GM21447 (cell line): ENCODE data around the gene ATG9B.

Experiments used
- ATAC-seq: cut with Tn5 transposase; IDR thresholded peaks from one replicate; pipeline ENCODE4 v1.9.1; 2021; ENCODE audit not compliant: unreplicated experiment

The ATG9B gene

DNA sequence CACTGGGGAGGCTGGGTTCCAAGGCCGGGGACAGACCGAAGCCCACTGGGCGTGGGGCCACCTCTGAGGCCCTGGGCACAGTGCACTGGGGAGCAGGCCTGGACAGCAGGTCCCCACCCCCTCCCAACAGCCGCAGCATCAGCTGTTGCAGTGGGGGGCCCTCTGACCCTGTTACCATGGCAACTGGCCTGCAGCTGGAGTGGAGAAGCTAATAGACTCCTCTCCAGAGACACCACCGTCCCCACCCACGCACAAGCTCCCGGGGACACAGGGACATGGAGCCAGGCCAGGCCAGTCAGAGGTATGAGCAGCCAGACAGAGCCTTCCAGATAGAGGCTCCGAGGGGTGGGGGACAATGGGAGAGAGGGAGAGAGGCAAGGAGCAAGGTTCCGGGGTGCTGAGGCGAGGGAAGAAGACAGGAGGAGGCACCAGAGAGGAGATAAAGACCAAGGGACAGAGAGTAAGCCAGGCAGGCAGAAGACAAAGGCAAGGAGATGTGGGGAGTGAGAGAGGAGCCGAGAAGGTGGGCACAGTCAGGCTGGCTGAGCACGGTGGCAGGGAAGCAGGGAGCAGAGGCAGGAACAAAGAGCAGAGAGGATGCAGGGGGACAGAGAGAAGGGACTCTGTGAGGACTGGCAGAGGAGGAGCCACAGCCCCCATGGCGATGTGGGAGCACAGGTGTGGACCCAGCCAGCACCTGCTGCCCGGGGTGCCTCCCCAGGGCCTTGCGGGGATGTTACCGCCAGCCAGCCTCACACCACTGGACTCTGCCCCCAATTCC is 52.9 kb downstream of the ATG9B start:
- no peak for ATAC-seq

DNA sequence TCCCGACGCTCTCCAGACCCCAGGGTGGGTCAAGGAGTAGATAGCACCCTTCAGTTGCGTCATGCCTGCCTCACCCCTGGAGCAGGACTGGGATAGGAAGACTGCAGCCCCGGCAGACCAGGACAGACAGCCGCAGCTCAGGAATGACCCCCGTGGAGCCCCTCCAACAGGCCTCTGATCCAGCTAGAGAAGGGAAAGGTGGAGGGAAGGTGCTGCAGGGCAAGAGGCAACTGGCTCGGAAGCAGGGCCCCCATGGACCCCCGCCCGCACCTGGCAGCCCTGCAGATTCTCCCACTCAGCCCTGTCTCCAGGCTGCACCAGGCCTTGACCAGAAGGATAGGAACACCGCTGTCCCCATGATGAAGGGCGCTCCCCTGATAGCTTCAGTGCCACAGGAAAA is 53.9 kb downstream of the ATG9B start:
- ATAC-seq, result no peak

DNA sequence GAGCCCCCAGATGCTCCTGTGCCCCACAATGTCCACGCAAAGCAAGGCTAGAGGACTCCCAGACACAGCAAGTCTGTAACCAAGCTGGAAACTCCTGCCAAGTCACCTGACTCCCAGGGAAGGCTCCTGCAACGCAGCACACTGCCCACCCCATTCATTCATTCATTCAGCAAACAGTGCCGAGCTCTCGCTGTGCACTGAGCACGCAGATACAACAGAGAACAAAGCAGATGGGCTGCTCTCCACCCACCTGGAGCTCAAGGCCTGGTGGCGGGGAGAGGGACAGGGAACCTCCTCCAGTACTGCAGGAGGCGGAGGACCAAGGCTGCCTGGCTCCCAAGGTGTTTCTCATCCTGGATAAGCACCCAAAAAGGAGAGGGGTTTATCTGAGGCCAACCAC is 54.8 kb downstream of the ATG9B start:
- ATAC-seq, result no peak

DNA sequence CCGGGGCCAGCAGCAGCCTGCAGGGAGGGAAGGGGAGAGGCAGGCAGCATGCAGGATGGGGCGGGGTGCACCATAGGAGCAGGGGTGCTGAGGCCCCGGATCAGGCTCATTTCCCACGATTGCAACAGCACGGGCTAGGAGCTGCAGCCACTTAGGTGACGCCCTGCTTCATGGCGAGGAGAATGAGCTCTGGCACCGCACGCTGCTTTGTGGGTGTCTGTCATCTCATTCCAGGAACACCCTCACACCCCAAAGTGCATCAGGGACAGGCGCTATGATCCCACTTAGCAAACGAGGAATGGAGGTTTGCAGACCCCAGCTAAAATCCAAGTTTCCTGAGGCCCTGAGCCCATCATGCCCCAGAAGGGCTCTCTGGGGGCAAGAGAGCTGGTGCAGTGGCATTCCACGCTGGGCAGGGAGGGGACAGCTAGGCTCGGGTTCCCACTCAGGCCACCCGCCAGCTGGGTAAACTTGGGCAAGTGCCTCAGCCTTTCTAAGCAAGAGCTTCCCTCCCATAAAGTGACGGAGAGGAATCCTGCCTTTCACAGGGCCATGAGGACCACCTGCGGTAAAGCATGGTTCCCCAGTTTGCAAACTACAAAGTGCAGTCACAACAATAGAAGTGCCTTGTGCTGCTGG is 55.4 kb downstream of the ATG9B start:
- ATAC-seq, result no peak

DNA sequence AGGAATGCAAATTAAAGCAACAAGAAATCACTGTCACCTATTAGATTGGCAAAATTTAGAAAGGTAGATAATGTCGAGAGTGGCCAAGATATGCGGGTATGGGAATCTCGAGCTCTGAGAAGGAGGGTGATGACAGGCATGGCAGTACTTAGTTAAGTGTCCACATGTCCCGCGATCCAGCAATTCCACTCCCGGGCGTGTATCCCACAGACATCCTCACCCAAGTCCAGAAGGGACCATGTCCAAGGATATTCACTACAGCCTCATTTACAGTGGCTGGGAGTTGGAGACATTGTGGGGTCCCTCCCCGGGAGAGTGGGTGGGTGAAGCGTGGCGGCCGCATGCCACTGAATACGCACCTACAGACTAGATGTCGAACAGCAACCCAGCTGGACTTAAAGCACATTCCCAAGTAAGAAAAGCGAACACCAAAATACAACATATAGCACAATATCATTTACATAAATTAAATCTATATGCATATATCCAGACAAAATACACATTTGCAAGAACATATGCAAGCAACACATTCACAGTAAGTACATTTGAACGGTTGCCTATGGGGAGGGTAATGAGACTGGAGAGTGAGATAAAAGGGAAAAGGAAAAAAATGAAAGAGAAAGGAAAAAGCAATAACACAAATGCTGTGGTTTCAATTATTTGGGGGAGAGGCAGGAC is 56.1 kb downstream of the ATG9B start:
- no peak for ATAC-seq

DNA sequence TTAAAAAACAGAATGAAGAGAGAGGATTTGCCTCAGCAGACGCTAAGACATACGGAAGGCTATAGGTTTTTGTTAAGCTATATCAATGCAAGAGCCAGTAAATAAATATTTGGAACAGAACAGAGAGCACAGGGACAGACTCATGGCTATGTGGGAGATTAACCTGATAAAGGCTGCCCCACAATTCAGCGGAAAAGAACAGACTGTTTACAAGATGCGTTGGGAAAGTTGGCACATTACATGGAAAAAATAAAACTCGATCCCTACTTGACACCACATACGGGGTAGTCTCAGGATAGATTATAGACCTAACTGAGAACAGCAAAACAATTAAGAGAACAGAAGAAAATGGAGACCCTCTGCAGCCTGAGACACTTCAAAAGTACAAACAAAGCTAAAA is 56.9 kb downstream of the ATG9B start:
- ATAC-seq, result no peak

DNA sequence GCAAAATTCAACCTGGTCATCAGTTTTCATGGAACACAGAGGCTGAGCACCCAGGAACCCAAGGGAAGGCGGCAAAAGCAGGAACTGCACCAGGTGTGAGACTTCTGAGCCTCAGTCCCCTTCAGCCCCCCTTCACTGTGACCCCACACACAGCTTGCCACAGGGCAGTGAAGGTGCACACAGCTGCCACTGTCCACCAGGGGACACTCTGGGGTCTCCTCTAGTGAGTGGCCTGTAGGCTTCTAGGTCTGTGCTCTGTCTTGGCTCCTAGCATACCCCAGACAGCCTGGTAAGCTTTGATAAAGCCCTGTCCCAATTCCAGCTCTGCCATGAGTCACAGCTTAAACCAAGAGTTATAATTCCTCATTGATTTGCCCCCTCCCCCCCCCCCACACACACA is 58.3 kb downstream of the ATG9B start:
- no peak for ATAC-seq

DNA sequence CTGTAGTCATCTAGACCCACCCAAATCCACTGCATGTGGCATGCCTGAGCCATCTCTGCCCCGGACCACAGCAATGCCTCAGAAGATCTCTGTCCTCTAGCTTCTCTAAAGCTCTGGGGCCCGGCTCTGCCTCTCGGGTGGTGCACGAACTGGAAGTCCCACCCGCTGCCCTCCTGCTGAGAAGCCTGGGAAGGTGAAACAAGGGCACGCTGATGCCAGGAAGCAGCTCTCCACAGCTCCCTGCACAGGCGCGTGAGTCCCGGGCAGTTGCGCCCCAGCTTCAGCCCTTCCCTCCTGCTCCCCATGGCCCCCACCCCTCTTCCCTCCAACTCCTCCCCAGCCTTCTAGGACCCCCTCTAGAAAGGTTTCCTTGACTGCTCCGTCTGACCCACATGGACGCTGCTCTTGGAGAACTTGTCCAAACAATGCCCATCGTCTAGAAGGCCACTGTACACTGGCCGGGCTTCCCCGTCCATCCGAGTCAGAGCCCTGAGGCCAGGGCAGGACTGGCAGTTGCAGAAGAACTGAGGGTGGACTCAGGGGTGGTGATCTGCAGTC is 58.9 kb downstream of the ATG9B start:
- no peak for ATAC-seq
